Activated CD4-positive, alpha-beta T cell treated with anti-CD3 and anti-CD28 coated beads, Interleukin-2, amount 50 U/mL, for 48 hours (primary cell): ENCODE results near the gene SNX10.
A peak's percentile ranks its signal among the peaks of the same experiment; 100 is the strongest.

Experiments
- DNase-seq, 2 experiments: peaks; one replicate each; pipeline ENCODE4 v3.0.0-alpha.2; 2020

Gene SNX10

GRCh38 chr7:26370011-26370410 is 78.3 kb downstream of the SNX10 start:
- DNase-seq = no peak

- no peak for DNase-seq
Observed at GRCh38 chr7:26372249-26372648, 80.6 kb downstream of the SNX10 start.

- DNase-seq = no peak
Observed at GRCh38 chr7:26372704-26373103, 81.0 kb downstream of the SNX10 start.

GRCh38 chr7:26374647-26375373 is 83.1 kb downstream of the SNX10 start:
- no peak for DNase-seq

GRCh38 chr7:26375726-26376174 is 84.1 kb downstream of the SNX10 start:
- peak in 1 of 2 experiments; percentile 10 for DNase-seq

GRCh38 chr7:26376175-26376917 is 84.7 kb downstream of the SNX10 start:
- DNase-seq = peak; percentile 40 to 46

GRCh38 chr7:26378016-26378415 is 86.4 kb downstream of the SNX10 start:
- DNase-seq = no peak

- DNase-seq = no peak
Observed at GRCh38 chr7:26379711-26380110, 88.0 kb downstream of the SNX10 start.

- DNase-seq = no peak
Observed at GRCh38 chr7:26381476-26382353, 90.1 kb downstream of the SNX10 start.

GRCh38 chr7:26385240-26385639 is 93.6 kb downstream of the SNX10 start:
- DNase-seq = no peak

- DNase-seq = no peak
Observed at GRCh38 chr7:26387731-26388130, 96.1 kb downstream of the SNX10 start.

GRCh38 chr7:26388256-26388655 is 96.6 kb downstream of the SNX10 start:
- no peak for DNase-seq

GRCh38 chr7:26390016-26390415 is 98.4 kb downstream of the SNX10 start:
- DNase-seq = no peak

GRCh38 chr7:26393818-26394217 is 102.2 kb downstream of the SNX10 start:
- no peak for DNase-seq

GRCh38 chr7:26397332-26397731 is 105.7 kb downstream of the SNX10 start:
- no peak for DNase-seq

- DNase-seq = peak in 1 of 2 experiments; percentile 17
Observed at GRCh38 chr7:26397796-26398426, 106.2 kb downstream of the SNX10 start.

- DNase-seq = peak; percentile 45 to 54
Observed at GRCh38 chr7:26398427-26398755, 106.7 kb downstream of the SNX10 start.

- DNase-seq = peak; percentile 32 to 43
Observed at GRCh38 chr7:26398756-26399509, 107.3 kb downstream of the SNX10 start.

GRCh38 chr7:26399736-26400135 is 108.1 kb downstream of the SNX10 start:
- DNase-seq = no peak

GRCh38 chr7:26403640-26404039 is 112.0 kb downstream of the SNX10 start:
- no peak for DNase-seq

- DNase-seq = no peak
Observed at GRCh38 chr7:26404189-26404996, 112.7 kb downstream of the SNX10 start.
